ENCODE data around the gene CCNF.

DNA sequence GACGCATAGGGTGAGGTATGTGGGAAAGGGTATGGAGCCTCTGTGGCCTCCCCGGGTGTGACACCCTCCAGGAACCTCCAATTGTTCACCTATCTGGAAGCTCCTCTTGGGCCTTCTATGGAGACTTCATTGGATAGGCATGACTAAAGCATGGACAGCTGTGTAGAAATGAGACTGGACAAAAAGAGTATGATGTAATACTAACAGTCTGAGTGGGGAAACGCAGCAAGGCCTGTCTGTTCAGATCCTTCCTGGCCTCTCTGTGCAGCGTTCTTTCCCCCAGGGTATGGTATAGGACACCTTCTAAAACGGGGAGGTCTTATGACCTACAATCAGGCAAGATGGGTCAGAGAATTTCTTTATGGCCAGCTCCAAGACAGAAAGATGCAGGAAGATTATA lies 30.7 kb upstream of the CCNF start:
- TF ChIP-seq YY1 (IDR thresholded peaks at IDR 0.05; ENCODE audit: low read depth) (no peak), RAD21 (IDR thresholded peaks at IDR 0.05; ENCODE audit: low read depth) (no peak), TAF1 (IDR thresholded peaks at IDR 0.05; ENCODE audit: low read depth) (no peak), EGR1 (IDR thresholded peaks at IDR 0.05) (no peak), EP300 (IDR thresholded peaks at IDR 0.05; ENCODE audit: borderline replicate concordance) (no peak), TCF12 (IDR thresholded peaks at IDR 0.05; ENCODE audit: low read depth) (no peak), NFIC (IDR thresholded peaks at IDR 0.05) (no peak), CEBPB (IDR thresholded peaks at IDR 0.05) (no peak), ZBTB7A (IDR thresholded peaks at IDR 0.05; ENCODE audit: low read depth) (no peak), CREB1 (IDR thresholded peaks at IDR 0.05; ENCODE audit: low read depth) (no peak), FOXM1 (IDR thresholded peaks at IDR 0.05; ENCODE audit: borderline replicate concordance, low read depth) (no peak)
- TF ChIP-seq, protein P1, sequence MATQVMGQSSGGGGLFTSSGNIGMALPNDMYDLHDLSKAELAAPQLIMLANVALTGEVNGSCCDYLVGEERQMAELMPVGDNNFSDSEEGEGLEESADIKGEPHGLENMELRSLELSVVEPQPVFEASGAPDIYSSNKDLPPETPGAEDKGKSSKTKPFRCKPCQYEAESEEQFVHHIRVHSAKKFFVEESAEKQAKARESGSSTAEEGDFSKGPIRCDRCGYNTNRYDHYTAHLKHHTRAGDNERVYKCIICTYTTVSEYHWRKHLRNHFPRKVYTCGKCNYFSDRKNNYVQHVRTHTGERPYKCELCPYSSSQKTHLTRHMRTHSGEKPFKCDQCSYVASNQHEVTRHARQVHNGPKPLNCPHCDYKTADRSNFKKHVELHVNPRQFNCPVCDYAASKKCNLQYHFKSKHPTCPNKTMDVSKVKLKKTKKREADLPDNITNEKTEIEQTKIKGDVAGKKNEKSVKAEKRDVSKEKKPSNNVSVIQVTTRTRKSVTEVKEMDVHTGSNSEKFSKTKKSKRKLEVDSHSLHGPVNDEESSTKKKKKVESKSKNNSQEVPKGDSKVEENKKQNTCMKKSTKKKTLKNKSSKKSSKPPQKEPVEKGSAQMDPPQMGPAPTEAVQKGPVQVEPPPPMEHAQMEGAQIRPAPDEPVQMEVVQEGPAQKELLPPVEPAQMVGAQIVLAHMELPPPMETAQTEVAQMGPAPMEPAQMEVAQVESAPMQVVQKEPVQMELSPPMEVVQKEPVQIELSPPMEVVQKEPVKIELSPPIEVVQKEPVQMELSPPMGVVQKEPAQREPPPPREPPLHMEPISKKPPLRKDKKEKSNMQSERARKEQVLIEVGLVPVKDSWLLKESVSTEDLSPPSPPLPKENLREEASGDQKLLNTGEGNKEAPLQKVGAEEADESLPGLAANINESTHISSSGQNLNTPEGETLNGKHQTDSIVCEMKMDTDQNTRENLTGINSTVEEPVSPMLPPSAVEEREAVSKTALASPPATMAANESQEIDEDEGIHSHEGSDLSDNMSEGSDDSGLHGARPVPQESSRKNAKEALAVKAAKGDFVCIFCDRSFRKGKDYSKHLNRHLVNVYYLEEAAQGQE (IDR thresholded peaks at IDR 0.05; ENCODE audit: low read depth): no peak
- TF ChIP-seq, protein P2, sequence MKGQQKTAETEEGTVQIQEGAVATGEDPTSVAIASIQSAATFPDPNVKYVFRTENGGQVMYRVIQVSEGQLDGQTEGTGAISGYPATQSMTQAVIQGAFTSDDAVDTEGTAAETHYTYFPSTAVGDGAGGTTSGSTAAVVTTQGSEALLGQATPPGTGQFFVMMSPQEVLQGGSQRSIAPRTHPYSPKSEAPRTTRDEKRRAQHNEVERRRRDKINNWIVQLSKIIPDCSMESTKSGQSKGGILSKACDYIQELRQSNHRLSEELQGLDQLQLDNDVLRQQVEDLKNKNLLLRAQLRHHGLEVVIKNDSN (IDR thresholded peaks at IDR 0.05): no peak
- TF ChIP-seq, protein P3, sequence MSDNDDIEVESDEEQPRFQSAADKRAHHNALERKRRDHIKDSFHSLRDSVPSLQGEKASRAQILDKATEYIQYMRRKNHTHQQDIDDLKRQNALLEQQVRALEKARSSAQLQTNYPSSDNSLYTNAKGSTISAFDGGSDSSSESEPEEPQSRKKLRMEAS (IDR thresholded peaks at IDR 0.05): no peak
